IMR-90 (cell line): Measurements from ENCODE around the gene CRABP1. TPM values are rescaled to one million over a fixed set of nuclear protein-coding genes. Genes with fewer than 3 reads are reported as not detected.

Source experiments
- ATAC-seq: fragments of 200-7000 bp; cut with Tn5 transposase; 2 replicates; pipeline ENCODE4 v1.9.1; 2020; ENCODE audit warnings: low read depth, mild to moderate bottlenecking, moderate library complexity
- BruUV-seq: library from RNA; stranded (reverse); fragments of 400-500 nt; replicated peaks from 2 replicates; lab custom pipeline; 2021; lab: Mats Ljungman, UMichigan
- CTCF ChIA-PET: fragments of 300-600 bp; formaldehyde crosslinking; extraction: SDS; loops from one replicate; lab custom pipeline; 2021; ENCODE audit warnings: antibody characterized with exemption; lab: Yijun Ruan, JAX
- POLR2A ChIA-PET: fragments of 300-600 bp; sonication (Branson Sonifier 250); formaldehyde crosslinking; loops from one replicate; lab custom pipeline; 2022; ENCODE audit warnings: antibody characterized with exemption; ENCODE audit not compliant: unreplicated experiment; lab: Charles Lee
- DNase-seq: peaks from one replicate; pipeline ENCODE4 v3.0.0; 2013
- H2AFZ ChIP-seq: replicated peaks from 2 replicates; pipeline ENCODE3; 2013; ENCODE audit warnings: low read length, mild to moderate bottlenecking; ENCODE audit not compliant: poor library complexity
- H2AK5ac ChIP-seq: 2 replicates; pipeline ENCODE4 v1.6.1; 2013; ENCODE audit warnings: low read depth, low read length, inconsistent platforms
- H2AK9ac ChIP-seq: replicated peaks from 2 replicates; pipeline ENCODE3; 2013; ENCODE audit warnings: mild to moderate bottlenecking, low read depth, low read length, moderate library complexity; ENCODE audit not compliant: poor library complexity
- H2BK120ac ChIP-seq: 2 replicates; pipeline ENCODE4 v1.6.1; 2013; ENCODE audit warnings: low read depth, low read length, inconsistent platforms
- H2BK15ac ChIP-seq: 3 replicates; pipeline ENCODE4 v1.6.1; 2013; ENCODE audit warnings: low read depth, low read length, inconsistent platforms
- H2BK20ac ChIP-seq: 2 replicates; pipeline ENCODE4 v1.6.1; 2013; ENCODE audit warnings: low read depth, mild to moderate bottlenecking, inconsistent platforms, low read length, moderate library complexity
- H2BK5ac ChIP-seq: 2 replicates; pipeline ENCODE4 v1.6.1; 2013; ENCODE audit warnings: mild to moderate bottlenecking, low read depth, low read length, inconsistent platforms; ENCODE audit not compliant: poor library complexity, severe bottlenecking
- H3K14ac ChIP-seq: replicated peaks from 2 replicates; pipeline ENCODE4 v1.6.1; 2013; ENCODE audit warnings: low read depth, low read length, inconsistent platforms
- H3K18ac ChIP-seq: 2 replicates; pipeline ENCODE4 v1.6.1; 2013; ENCODE audit warnings: low read depth, low read length, control low read depth
- H3K23ac ChIP-seq: 2 replicates; pipeline ENCODE4 v1.6.1; 2013; ENCODE audit warnings: low read depth, low read length, inconsistent platforms
- H3K27ac ChIP-seq: 2 replicates; pipeline ENCODE4 v1.5.1; 2013; ENCODE audit warnings: mild to moderate bottlenecking, control low read depth, low read length; ENCODE audit not compliant: insufficient read depth
- H3K27me3 ChIP-seq: 2 replicates; pipeline ENCODE4 v1.6.1; 2013; ENCODE audit warnings: low read length; ENCODE audit not compliant: control insufficient read depth, insufficient read depth
- H3K36me3 ChIP-seq: 2 replicates; pipeline ENCODE4 v1.6.1; 2013; ENCODE audit warnings: low read length, mixed read lengths; ENCODE audit not compliant: control insufficient read depth, insufficient read depth
- H3K4ac ChIP-seq: 2 replicates; pipeline ENCODE4 v1.6.1; 2013; ENCODE audit warnings: low read depth, low read length, inconsistent platforms
- H3K4me1 ChIP-seq: 2 replicates; pipeline ENCODE4 v1.6.1; 2013; ENCODE audit warnings: low read length, mixed read lengths; ENCODE audit not compliant: control insufficient read depth, insufficient read depth
- H3K4me2 ChIP-seq: 2 replicates; pipeline ENCODE4 v1.6.1; 2013; ENCODE audit warnings: low read depth, mild to moderate bottlenecking, control low read depth, low read length, moderate library complexity
- H3K4me3 ChIP-seq: 2 replicates; pipeline ENCODE4 v1.5.1; 2013; ENCODE audit warnings: low read depth, mild to moderate bottlenecking, control low read depth, low read length, moderate library complexity; ENCODE audit not compliant: insufficient read depth
- H3K56ac ChIP-seq: 2 replicates; pipeline ENCODE4 v1.6.1; 2013; ENCODE audit warnings: low read length, inconsistent platforms; ENCODE audit not compliant: insufficient read depth; ENCODE audit errors: extremely low read depth
- H3K79me1 ChIP-seq, 2 experiments: 2 replicates each; pipeline ENCODE4 v1.6.1; 2013; ENCODE audit warnings: low read length in 2 of 2, inconsistent platforms in 1 of 2, low read depth in 1 of 2
- H3K9ac ChIP-seq: 2 replicates; pipeline ENCODE4 v1.6.1; 2013; ENCODE audit warnings: low read depth, low read length, control low read depth
- H3K9me1 ChIP-seq: 2 replicates; pipeline ENCODE4 v1.6.1; 2013; ENCODE audit warnings: low read length, inconsistent platforms; ENCODE audit not compliant: insufficient read depth
- H3K9me3 ChIP-seq: 2 replicates; pipeline ENCODE4 v1.6.1; 2013; ENCODE audit warnings: low read length; ENCODE audit not compliant: control insufficient read depth, insufficient read depth
- H4K20me1 ChIP-seq: 2 replicates; pipeline ENCODE4 v1.6.1; 2013; ENCODE audit warnings: low read length, inconsistent platforms; ENCODE audit not compliant: insufficient read depth
- H4K5ac ChIP-seq: 2 replicates; pipeline ENCODE4 v1.6.1; 2013; ENCODE audit warnings: mild to moderate bottlenecking, low read depth, low read length, control low read depth
- H4K8ac ChIP-seq, 2 experiments: 2 replicates each; pipeline ENCODE4 v1.6.1; 2013; ENCODE audit warnings: low read depth in 2 of 2, low read length in 2 of 2, control low read depth in 1 of 2, inconsistent platforms in 1 of 2
- H4K91ac ChIP-seq: 2 replicates; pipeline ENCODE4 v1.6.1; 2013; ENCODE audit warnings: low read depth, low read length, inconsistent platforms; ENCODE audit not compliant: insufficient read depth
- CEBPB ChIP-seq: IDR thresholded peaks from 2 replicates; pipeline ENCODE4 v1.6.1; 2012; ENCODE audit warnings: low read depth, low read length, improper control_type of control experiment
- CHD1 ChIP-seq: IDR thresholded peaks from 2 replicates; pipeline ENCODE4 v1.6.1; 2012; ENCODE audit warnings: low read depth, low read length, improper control_type of control experiment
- ELK1 ChIP-seq: fragments of 150-350 bp; IDR thresholded peaks from 2 replicates; pipeline ENCODE4 v1.6.1; 2016; ENCODE audit warnings: low read depth, mild to moderate bottlenecking, low read length, moderate library complexity, borderline replicate concordance
- FOS ChIP-seq: fragments of 150-350 bp; IDR thresholded peaks from 2 replicates; pipeline ENCODE4 v1.6.1; 2016; ENCODE audit warnings: low read depth, low read length
- MAFK ChIP-seq: IDR thresholded peaks from 2 replicates; pipeline ENCODE4 v1.6.1; 2012; ENCODE audit warnings: low read depth, low read length, improper control_type of control experiment
- MAZ ChIP-seq: IDR thresholded peaks from 2 replicates; pipeline ENCODE4 v1.6.1; 2012; ENCODE audit warnings: low read depth, mild to moderate bottlenecking, low read length, improper control_type of control experiment, moderate library complexity, borderline replicate concordance
- MXI1 ChIP-seq: IDR thresholded peaks from 2 replicates; pipeline ENCODE4 v1.6.1; 2012; ENCODE audit warnings: low read depth, mild to moderate bottlenecking, low read length, moderate library complexity, borderline replicate concordance
- NFE2L2 ChIP-seq: fragments of 150-350 bp; IDR thresholded peaks from 2 replicates; pipeline ENCODE4 v1.6.1; 2016; ENCODE audit warnings: low read depth, mild to moderate bottlenecking, low read length
- POLR2A ChIP-seq: IDR thresholded peaks from 2 replicates; pipeline ENCODE4 v1.6.1; 2012; ENCODE audit warnings: mild to moderate bottlenecking, low read depth, low read length
- RAD21 ChIP-seq: IDR thresholded peaks from 2 replicates; pipeline ENCODE4 v1.6.1; 2012; ENCODE audit warnings: low read length, improper control_type of control experiment
- RCOR1 ChIP-seq: IDR thresholded peaks from 2 replicates; pipeline ENCODE4 v1.6.1; 2012; ENCODE audit warnings: mild to moderate bottlenecking, low read length, improper control_type of control experiment; ENCODE audit not compliant: insufficient replicate concordance
- RFX5 ChIP-seq: IDR thresholded peaks from 2 replicates; pipeline ENCODE4 v1.8.0; 2012; ENCODE audit warnings: low read depth, mild to moderate bottlenecking, low read length, moderate library complexity
- SMC3 ChIP-seq: fragments of 150-350 bp; IDR thresholded peaks from 2 replicates; pipeline ENCODE4 v1.6.1; 2016; ENCODE audit warnings: low read depth, mild to moderate bottlenecking, antibody characterized with exemption, low read length, moderate library complexity
- WGBS, 2 experiments: methylation state at CpG; one replicate each; pipeline versions ENCODE4 v1.1.5 to v1.1.7; 2013; ENCODE audit warnings: missing lambda C conversion rate in 2 of 2; ENCODE audit not compliant: insufficient read length in 1 of 2; ENCODE audit errors: extremely low coverage in 2 of 2; 5-methylcytosine and 5-hydroxymethylcytosine counted together
- dilution Hi-C: fragments of 300-500 bp; cut with HindIII; formaldehyde crosslinking; loops from one replicate; pipeline ENCODE4 v1.14.3; 2018; ENCODE audit warnings: low sequenced_read_pairs; ENCODE audit not compliant: unreplicated experiment
- in situ Hi-C: fragments of 300-500 bp; cut with MboI; formaldehyde crosslinking; loops from 3 replicates; pipeline ENCODE4 v1.14.3; 2019; ENCODE audit warnings: low sequenced_read_pairs, inconsistent platforms, mixed read lengths
- intact Hi-C: fragments of 100-400 bp; cut with micrococcal nuclease; formaldehyde crosslinking; loops from 2 replicates; pipeline ENCODE4 v1.10.0; 2022
- polyA plus RNA-seq, 3 experiments: library from polyadenylated mRNA; depleted of rRNA; stranded (reverse); fragments of >200 nt; gene quantifications; 2 replicates each; pipeline ENCODE4 v1.2.3, GENCODE V29; 2012; ENCODE audit warnings: low replicate concordance in 1 of 3
- total RNA-seq: library from RNA; depleted of rRNA; stranded (reverse); fragments of >200 nt; gene quantifications from 2 replicates; pipeline ENCODE4 v1.2.3, GENCODE V29; 2012
- TF ChIP-seq, protein P1 (sequence below): fragments of 150-350 bp; IDR thresholded peaks from 2 replicates; pipeline ENCODE4 v1.6.1; 2017; ENCODE audit warnings: mild to moderate bottlenecking, antibody characterized with exemption, low read length, low read depth

CRABP1 gene
- total and polyA plus RNA-seq, 2 of the 4 experiments (the other 2 are of a cell fraction), result not detected

DNA sequence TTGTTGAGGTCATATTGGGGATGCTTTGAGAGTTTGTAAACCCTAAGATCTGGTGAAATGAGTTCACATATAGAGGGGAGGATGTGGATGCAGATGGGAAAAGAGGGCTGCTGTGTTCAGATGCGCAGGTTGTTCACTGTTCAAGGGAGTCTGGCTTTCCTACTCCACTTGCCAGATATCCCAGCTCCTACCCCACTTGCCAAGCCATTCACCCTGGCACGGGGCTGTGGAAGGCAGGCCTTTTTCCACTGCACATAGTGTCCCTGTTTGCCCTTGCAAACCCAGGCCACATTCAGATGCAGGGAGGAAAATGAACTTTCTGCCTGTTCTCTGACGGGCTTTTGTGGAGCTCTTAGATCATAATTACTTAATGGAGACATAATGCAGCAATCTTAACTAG lies 29.0 kb downstream of the CRABP1 start:
- Histone ChIP-seq H3K56ac (no peak overlapping the region), H4K20me1 (no peaks in the 10 kb centered on the region), H3K9ac (no peak overlapping the region), H3K27me3 (peaks cover 35% of the 10 kb centered on the region), H2AFZ (no peak overlapping the region), H3K36me3 (no peaks in the 10 kb centered on the region), H2BK5ac (no peak overlapping the region), H2AK9ac (no peak overlapping the region), H3K9me3 (no peaks in the 10 kb centered on the region), H3K23ac (no peak overlapping the region), H3K4me2 (no peak overlapping the region), H4K91ac (no peak overlapping the region), H2BK120ac (no peak overlapping the region), H3K4me1 (no peaks in the 10 kb centered on the region), H3K9me1 (no peaks in the 10 kb centered on the region), H4K5ac (no peak overlapping the region), H2AK5ac (no peak overlapping the region), H3K14ac (no peak overlapping the region), H4K8ac (no peak overlapping the region), H3K4ac (no peak overlapping the region), H3K4me3 (no peak overlapping the region), H3K18ac (no peak overlapping the region), H2BK15ac (no peak overlapping the region), H2BK20ac (no peak overlapping the region), H3K79me1 (no peaks in the 10 kb centered on the region), H3K27ac (no peak overlapping the region)
- intact Hi-C loops, result no loop called here
- no peak for TF ChIP-seq CEBPB
- TF ChIP-seq FOS, result no peak
- no peak for TF ChIP-seq POLR2A
- no peak for TF ChIP-seq NFE2L2
- TF ChIP-seq ELK1, result no peak
- TF ChIP-seq RAD21, result no peak
- TF ChIP-seq SMC3, result no peak
- no peak for TF ChIP-seq RFX5
- TF ChIP-seq MAZ, result no peak
- no peak for TF ChIP-seq MAFK
- no peak for TF ChIP-seq RCOR1
- no peak for TF ChIP-seq CHD1
- no peak for TF ChIP-seq MXI1
- TF ChIP-seq, protein P1, sequence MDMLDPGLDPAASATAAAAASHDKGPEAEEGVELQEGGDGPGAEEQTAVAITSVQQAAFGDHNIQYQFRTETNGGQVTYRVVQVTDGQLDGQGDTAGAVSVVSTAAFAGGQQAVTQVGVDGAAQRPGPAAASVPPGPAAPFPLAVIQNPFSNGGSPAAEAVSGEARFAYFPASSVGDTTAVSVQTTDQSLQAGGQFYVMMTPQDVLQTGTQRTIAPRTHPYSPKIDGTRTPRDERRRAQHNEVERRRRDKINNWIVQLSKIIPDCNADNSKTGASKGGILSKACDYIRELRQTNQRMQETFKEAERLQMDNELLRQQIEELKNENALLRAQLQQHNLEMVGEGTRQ, result no peak
- WGBS, 2 experiments, result no CpG with 5 or more reads among the region's 3 CpGs
- dilution Hi-C loops, result no loop called here
- POLR2A ChIA-PET, result no interaction called here
- DNase-seq (no peak), ATAC-seq (no peak)
- CTCF ChIA-PET, result no interaction called here
- BruUV-seq, result no TSS peak
- in situ Hi-C loops, result no loop called here
